OCI-LY3 (cell line): ENCODE results near the gene TRAF5.

Experiments
- CTCF ChIP-seq: fragments of 200-600, 300-600 bp; sonication (generic); IDR thresholded peaks from 2 replicates; pipeline ENCODE4 v1.5.1; 2014; ENCODE audit warnings: antibody characterized with exemption, low read length, low read depth
- EZH2phosphoT487 ChIP-seq: fragments of 200-600 bp; shearing (Covaris generic); IDR thresholded peaks from 2 replicates; pipeline ENCODE4 v1.6.1; 2018; ENCODE audit warnings: antibody characterized with exemption, mixed run types, low read depth

- no peak for TF ChIP-seq CTCF
- no peak for TF ChIP-seq EZH2phosphoT487
Measured at GRCh38 chr1:211287218-211287617, 39.4 kb upstream of the TRAF5 start.
